Type B pancreatic cell (in vitro differentiated cells): Measurements from ENCODE around the gene TOMM5. TPM values are rescaled to one million over a fixed set of nuclear protein-coding genes. Genes with fewer than 3 reads are reported as not detected.
A peak's percentile ranks its signal among the peaks of the same experiment; 100 is the strongest.

ENCODE experiments used
- DNase-seq: peaks from one replicate; pipeline ENCODE4 v3.0.0; 2021; ENCODE audit warnings: mixed read lengths; ENCODE audit not compliant: unreplicated experiment; ENCODE audit errors: extremely low spot score
- H3K27ac Mint-ChIP-seq: 2 replicates; pipeline ENCODE4 v1.8.0; 2021; ENCODE audit warnings: mild to moderate bottlenecking, mixed read lengths
- H3K27me3 Mint-ChIP-seq: 2 replicates; pipeline ENCODE4 v1.8.0; 2021; ENCODE audit warnings: mixed read lengths
- H3K36me3 Mint-ChIP-seq: 2 replicates; pipeline ENCODE4 v1.8.0; 2021; ENCODE audit warnings: mixed read lengths
- H3K4me1 Mint-ChIP-seq: one replicate; pipeline ENCODE4 v1.8.0; 2021; ENCODE audit warnings: mixed read lengths; ENCODE audit not compliant: unreplicated experiment
- H3K4me3 Mint-ChIP-seq: 2 replicates; pipeline ENCODE4 v1.8.0; 2021; ENCODE audit warnings: mild to moderate bottlenecking, mixed read lengths
- H3K9me3 Mint-ChIP-seq: 2 replicates; pipeline ENCODE4 v1.8.0; 2021; ENCODE audit warnings: mixed read lengths
- total RNA-seq: library from RNA; stranded (reverse); gene quantifications from 2 replicates; pipeline ENCODE4 v1.2.1, GENCODE V29; 2021; ENCODE audit warnings: low replicate concordance
- TF ChIP-seq, protein P1 (sequence below): fragments of 200-600 bp; sonication (generic); conservative IDR thresholded peaks from 2 replicates; pipeline ENCODE4 v1.5.0; 2021; ENCODE audit warnings: antibody characterized with exemption, mild to moderate bottlenecking

The TOMM5 gene
- total RNA-seq, 1 donor from 2014 or later, result 144 TPM

DNA sequence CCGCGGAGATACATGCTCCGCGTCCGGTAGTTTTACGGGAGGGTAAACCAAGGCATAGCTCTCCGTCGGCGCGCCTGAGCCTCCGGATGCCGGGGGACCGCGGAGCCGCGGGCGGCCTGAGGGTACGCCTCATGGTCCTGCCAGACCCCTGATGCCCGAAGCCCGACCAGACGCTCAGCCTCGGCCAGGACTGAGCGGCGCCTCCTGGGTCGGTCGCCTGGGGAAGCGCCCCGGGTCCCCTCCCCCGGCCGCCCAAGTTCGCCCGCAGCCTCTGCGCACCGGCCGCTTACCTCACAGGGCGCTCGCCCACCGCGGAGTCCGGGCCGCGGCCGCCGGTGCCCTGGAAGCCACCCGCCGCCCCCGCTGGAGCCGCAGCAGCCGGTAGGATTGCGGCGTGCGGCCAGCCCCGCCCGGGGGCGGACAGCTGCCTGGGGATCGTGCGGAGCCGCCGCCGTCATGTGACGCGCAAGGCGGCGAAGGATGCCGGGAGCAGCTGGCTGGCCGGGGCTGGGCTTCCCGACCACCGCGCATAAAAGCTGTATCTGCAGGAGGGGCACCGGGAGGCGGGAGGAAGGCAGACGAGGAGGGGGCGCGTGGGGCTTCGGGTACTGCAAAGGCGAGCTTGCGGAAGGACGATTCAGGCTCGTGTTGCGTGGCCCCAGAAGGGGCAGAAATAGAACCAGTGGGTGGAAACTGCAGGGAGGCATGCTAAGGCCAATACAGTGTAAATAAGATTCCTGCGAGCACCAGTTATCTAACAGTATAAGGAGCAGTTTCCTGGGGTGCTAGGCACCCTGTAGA is 16.3 kb downstream of the TOMM5 start, which contains the start of gene FBXO10:
FBXO10 (minus strand) TSS at position 460 of the 801 bp plus-strand sequence. CDS start 34,612 bp downstream, outside the sequence.
- Mint-ChIP-seq H3K27me3 (no peaks in the 10 kb centered on the region), H3K4me1 (peaks cover 38% of the 10 kb centered on the region), H3K9me3 (no peaks in the 10 kb centered on the region), H3K36me3 (no peaks in the 10 kb centered on the region), H3K4me3 (peak within 1 kb of the TSS; percentile 94), H3K27ac (peak within 1 kb of the TSS; percentile 93)
- DNase-seq, result peak; percentile 88
- TF ChIP-seq, protein P1, sequence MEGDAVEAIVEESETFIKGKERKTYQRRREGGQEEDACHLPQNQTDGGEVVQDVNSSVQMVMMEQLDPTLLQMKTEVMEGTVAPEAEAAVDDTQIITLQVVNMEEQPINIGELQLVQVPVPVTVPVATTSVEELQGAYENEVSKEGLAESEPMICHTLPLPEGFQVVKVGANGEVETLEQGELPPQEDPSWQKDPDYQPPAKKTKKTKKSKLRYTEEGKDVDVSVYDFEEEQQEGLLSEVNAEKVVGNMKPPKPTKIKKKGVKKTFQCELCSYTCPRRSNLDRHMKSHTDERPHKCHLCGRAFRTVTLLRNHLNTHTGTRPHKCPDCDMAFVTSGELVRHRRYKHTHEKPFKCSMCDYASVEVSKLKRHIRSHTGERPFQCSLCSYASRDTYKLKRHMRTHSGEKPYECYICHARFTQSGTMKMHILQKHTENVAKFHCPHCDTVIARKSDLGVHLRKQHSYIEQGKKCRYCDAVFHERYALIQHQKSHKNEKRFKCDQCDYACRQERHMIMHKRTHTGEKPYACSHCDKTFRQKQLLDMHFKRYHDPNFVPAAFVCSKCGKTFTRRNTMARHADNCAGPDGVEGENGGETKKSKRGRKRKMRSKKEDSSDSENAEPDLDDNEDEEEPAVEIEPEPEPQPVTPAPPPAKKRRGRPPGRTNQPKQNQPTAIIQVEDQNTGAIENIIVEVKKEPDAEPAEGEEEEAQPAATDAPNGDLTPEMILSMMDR, result no peak

DNA sequence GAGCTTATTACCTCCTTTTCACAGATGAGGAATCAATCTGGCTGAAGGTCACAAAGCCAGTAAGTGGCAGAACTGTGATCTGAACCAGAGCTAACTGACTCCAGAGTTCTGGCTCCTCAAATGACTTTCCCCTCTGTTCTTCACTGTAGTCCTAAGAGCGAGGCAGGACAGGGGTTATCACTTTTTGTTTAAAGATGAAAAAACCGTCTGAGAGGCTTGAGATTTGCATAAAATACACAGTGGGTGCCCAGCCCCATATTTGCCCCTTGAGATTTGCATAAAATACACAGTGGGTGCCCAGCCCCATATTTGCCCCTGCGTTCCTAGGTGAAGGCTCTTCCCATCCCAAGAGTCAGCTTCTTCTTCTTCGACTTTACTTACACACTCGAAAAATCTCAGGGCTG is 16.9 kb downstream of the TOMM5 start:
- H3K9me3 Mint-ChIP-seq, result no peaks in the 10 kb centered on the region
- no peaks in the 10 kb centered on the region for H3K36me3 Mint-ChIP-seq
- DNase-seq, result no peak
- no peaks in the 10 kb centered on the region for H3K27me3 Mint-ChIP-seq
- TF ChIP-seq, protein P1, result no peak
- H3K4me1 Mint-ChIP-seq, result peaks cover 38% of the 10 kb centered on the region
- peak overlapping the region; percentile 92 for H3K4me3 Mint-ChIP-seq
- peak overlapping the region; percentile 78 for H3K27ac Mint-ChIP-seq

DNA sequence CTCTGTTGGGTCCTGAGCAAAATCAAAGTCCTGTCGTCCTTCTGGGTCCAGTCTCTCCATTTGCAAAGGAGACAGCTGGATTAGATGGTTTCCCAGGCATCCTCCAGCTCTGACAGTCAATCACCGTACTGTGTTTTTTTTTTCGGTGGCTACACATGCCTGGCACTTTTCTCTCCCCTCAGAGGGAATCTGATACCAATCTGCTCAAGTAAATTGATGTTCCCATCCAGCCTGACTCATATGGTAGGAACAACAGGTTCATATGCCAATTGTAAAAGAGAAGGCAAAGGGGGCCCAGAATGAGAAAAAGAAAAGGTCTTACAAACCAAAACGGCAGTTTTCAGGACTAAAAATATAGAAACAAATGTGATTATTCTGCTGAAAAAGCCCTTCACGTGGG is 17.4 kb downstream of the TOMM5 start:
- Mint-ChIP-seq H3K4me3 (peak overlapping the region; percentile 92), H3K9me3 (no peaks in the 10 kb centered on the region), H3K36me3 (no peaks in the 10 kb centered on the region), H3K27me3 (no peaks in the 10 kb centered on the region), H3K27ac (peak overlapping the region; percentile 78), H3K4me1 (peaks cover 38% of the 10 kb centered on the region)
- TF ChIP-seq, protein P1, result no peak
- DNase-seq, result no peak

DNA sequence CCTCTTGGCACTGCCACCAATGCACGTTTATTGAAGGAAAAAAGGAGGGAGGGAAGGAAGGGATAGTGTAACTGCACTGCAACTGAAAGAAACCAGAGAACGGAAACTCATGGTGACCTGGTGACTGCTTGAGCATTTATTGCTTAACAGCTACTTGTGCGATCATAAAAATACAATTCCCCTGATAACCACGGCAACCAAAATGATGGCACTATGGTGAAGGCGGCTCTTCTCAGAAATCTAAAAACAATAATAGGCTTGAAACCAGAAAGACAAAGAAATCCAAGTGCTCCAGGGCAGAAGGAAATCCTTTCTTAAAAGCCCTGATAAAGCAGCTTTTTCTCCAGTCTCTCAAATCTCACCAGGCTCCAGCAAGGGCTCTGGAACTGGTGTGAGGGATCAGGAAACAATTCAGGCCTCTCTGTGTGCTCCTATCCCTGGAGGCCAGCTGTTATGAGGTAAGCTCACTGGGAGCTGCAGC is 18.1 kb downstream of the TOMM5 start:
- Mint-ChIP-seq H3K4me1 (peaks cover 38% of the 10 kb centered on the region), H3K27me3 (no peaks in the 10 kb centered on the region), H3K27ac (peak overlapping the region; percentile 61), H3K36me3 (no peaks in the 10 kb centered on the region), H3K9me3 (no peaks in the 10 kb centered on the region), H3K4me3 (peak overlapping the region; percentile 92)
- TF ChIP-seq, protein P1, result no peak
- DNase-seq, result no peak

DNA sequence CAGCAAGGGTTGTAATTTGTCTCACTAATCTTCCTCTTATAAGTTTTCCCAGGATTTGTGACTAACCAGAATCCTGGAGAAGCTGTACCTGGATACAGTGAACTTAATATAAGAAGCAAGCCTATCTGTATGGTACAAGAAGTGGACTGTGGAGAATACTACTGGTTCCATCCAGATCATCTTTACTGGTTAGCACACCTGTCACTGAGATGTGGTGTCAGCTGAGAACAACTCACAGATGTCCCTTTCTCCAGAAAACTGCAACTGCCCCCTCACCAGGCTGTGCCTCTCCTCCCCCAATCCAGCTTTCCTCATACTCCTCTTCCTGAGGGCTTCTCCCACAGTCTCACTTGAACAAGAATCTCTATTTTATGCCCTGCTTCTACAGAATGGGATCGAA is 21.1 kb downstream of the TOMM5 start:
- DNase-seq, result no peak
- Mint-ChIP-seq H3K27ac (no peak overlapping the region), H3K9me3 (no peaks in the 10 kb centered on the region), H3K36me3 (peaks cover 5% of the 10 kb centered on the region), H3K4me1 (peaks cover 24% of the 10 kb centered on the region), H3K4me3 (no peak overlapping the region), H3K27me3 (no peaks in the 10 kb centered on the region)
- TF ChIP-seq, protein P1, result no peak
